LNCAP (cell line): Measurements from ENCODE around the gene GRN.
A peak's percentile ranks its signal among the peaks of the same experiment; 100 is the strongest.

Source experiments
- TF ChIP-seq, protein P1 (sequence below): fragments of 450-650 bp; IDR thresholded peaks from 2 replicates; pipeline ENCODE4 v1.5.1; 2017; ENCODE audit warnings: mild to moderate bottlenecking

Gene GRN

DNA sequence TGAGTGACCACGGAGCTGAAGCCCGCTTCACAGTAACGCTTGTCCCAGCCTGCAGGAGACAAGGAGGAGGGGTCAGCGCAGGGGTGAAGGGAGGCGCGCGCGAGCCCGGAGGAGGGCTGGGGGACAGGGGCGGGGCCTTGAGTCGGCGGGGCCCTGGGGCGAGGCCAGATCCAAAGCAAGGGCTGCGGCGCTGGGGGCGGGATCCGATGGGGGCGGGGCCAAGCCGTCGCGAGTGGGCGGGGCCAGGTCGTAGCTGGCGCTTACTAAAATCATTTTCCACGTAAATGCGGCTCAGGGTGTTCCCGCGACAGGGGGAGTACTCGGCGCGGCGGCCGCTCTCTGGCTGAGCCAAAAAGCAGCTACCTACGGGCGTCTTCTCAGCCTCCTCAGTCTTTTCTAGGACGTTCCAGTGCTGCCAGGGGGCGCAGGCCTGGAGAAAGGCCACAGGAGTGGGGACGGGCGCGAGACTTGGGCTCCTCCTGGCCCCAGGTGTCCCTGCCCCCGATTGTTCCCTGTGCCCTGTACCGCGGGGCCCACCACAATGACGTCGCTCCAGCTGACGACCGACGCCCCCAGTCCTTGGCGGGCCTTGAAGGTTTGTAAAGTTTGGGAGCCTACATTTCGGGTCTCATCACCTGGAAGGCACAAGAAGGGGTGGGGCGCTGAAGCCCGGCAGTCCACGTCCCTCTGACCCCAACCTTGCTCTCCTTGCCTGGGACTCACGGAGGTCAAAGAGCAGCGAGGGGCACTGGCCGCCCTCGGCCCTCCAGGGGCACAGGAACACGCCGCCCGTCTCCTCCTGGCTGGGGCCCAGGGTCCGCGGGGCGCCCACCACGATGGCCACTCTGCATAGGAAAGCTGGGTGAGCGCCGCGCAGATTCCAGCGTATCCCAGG lies 40.4 kb downstream of the GRN start:
- TF ChIP-seq, protein P1, sequence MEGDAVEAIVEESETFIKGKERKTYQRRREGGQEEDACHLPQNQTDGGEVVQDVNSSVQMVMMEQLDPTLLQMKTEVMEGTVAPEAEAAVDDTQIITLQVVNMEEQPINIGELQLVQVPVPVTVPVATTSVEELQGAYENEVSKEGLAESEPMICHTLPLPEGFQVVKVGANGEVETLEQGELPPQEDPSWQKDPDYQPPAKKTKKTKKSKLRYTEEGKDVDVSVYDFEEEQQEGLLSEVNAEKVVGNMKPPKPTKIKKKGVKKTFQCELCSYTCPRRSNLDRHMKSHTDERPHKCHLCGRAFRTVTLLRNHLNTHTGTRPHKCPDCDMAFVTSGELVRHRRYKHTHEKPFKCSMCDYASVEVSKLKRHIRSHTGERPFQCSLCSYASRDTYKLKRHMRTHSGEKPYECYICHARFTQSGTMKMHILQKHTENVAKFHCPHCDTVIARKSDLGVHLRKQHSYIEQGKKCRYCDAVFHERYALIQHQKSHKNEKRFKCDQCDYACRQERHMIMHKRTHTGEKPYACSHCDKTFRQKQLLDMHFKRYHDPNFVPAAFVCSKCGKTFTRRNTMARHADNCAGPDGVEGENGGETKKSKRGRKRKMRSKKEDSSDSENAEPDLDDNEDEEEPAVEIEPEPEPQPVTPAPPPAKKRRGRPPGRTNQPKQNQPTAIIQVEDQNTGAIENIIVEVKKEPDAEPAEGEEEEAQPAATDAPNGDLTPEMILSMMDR, result 0 out of 2 replicates have a peak, but pooled peaks have one; percentile 8

DNA sequence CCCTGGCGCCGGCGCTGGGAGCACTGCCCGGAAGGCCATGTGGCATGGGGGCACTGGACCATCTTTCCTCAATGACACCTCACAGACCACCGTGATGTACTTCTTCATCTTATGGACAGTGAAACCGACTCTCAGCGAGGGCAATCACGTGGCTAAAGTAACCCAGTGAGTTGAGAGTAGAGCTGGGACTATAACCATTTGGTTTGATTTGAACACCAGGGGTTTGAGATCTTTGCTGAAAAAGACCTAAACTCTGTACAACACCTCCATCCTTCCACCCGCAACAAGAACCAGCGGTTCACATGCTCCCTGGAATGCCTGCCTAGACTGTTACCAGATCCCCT lies 41.1 kb downstream of the GRN start:
- TF ChIP-seq, protein P1, result no peak

- TF ChIP-seq, protein P1, result no peak
These were observed 42.7 kb downstream of the GRN start for GRCh38 chr17:44387804-44388203.

DNA sequence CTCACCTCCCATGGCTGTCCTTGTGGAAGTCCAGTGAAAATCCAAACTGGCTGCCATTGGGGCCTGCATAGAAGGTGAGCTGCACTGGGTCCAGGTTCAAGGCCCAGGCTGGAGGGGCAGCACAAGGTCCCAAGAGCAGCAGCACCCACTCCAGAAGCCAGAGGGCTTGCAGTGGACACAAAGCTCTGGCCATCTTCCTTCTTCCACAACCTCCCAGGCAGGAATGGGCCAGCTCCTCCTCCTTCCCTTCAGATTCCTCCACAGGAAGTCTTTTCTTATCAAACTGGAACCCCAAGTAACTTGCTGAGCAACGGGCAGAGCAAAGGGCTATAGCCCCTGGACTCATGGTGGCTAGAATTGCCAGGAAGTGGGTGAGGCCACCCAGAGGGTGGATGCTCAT lies 44.2 kb downstream of the GRN start, which contains the start of gene ITGA2B:
Gene ITGA2B, minus strand, starts transcription at position 369 of the 400 bp plus-strand sequence. Its CDS starts 176 bp downstream, at position 193.
- TF ChIP-seq, protein P1, result no peak

DNA sequence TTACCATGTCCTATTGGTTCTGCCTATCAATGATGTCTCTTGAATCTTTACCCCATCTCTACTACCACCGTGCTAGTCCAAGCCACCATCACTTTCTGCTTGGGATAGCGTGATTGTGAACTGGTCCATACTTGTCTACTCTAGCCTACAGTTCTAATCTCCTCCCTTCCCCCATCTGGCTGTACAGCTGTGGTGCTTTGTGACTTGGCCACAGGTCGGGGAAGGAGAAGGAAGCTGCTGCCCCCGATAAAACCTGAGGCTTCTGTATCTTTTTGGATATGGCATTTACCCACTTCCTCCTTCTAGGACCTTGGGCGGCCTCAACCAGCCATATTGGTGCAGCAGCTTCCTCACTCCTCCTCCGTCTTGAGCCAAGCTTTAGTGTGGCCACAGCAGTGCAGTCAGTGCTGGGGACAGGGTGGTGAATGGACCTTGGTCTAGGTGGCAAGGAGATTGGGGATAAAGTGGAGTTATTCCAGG lies 44.7 kb downstream of the GRN start:
- TF ChIP-seq, protein P1, result no peak

GRCh38 chr17:44390250-44390870 lies 45.3 kb downstream of the GRN start:
- TF ChIP-seq, protein P1, result no peak

GRCh38 chr17:44394833-44395232 lies 49.7 kb downstream of the GRN start:
- TF ChIP-seq, protein P1, result no peak
